Mucosa of descending colon (tissue), 3 donors: Measurements from ENCODE around the gene PSD. TPM values are rescaled to one million over a fixed set of nuclear protein-coding genes. Genes with fewer than 3 reads are reported as not detected.

Experiments
- ATAC-seq: fragments of 200-7000 bp; cut with Tn5 transposase; one replicate; pipeline ENCODE4 v1.9.1; 2020; ENCODE audit warnings: mild to moderate bottlenecking, moderate library complexity
- DNase-seq, 3 donors: peaks; one replicate each; pipeline ENCODE4 v3.0.0-alpha.2; 2020
- H3K36me3 ChIP-seq: fragments of 200-600 bp; one replicate; pipeline ENCODE4 v1.8.0; 2021; ENCODE audit warnings: low read depth, mild to moderate bottlenecking
- H3K4me1 ChIP-seq: fragments of 200-600 bp; one replicate; pipeline ENCODE4 v1.8.0; 2021; ENCODE audit warnings: low read depth, mild to moderate bottlenecking
- H3K4me3 ChIP-seq: fragments of 200-600 bp; one replicate; pipeline ENCODE4 v1.8.0; 2021; ENCODE audit warnings: mild to moderate bottlenecking
- H3K9me3 ChIP-seq: fragments of 200-600 bp; one replicate; pipeline ENCODE4 v1.8.0; 2021; ENCODE audit warnings: mild to moderate bottlenecking
- CTCF ChIP-seq: fragments of 200-600 bp; IDR thresholded peaks from one replicate; pipeline ENCODE4 v1.8.0; 2022; ENCODE audit warnings: antibody characterized with exemption, mild to moderate bottlenecking
- intact Hi-C, 2 donors: fragments of 100-400 bp; cut with DNase I in 1 of 2; cut with micrococcal nuclease in 1 of 2; formaldehyde crosslinking; loops; one replicate each; pipeline versions ENCODE4 v1.11.0 to v1.11.1; 2022; cut with DNase I, micrococcal nuclease
- total RNA-seq, 3 donors: library from RNA; stranded (reverse); fragmentation: NEBNext Ultra II Directional in 2 of 3; extraction: Animal tissue kit (Norgen Biotek cat#: 25700) in 2 of 3; gene quantifications; one replicate each; pipeline versions ENCODE4 v1.2.1 to v1.2.4, GENCODE V29; 2021 to 2023
- donor health status: DM: no; HTN: no; CAD: no; lungs with moderate emphysema.
- donor health status: DM: no; HTN: no; CAD: no.
- donor health status: DM: no; HTN: yes; CAD: no.

Gene PSD
- total RNA-seq, 3 donors from 2014 or later, result 8.2 to 228 (median 11.4) TPM

GRCh38 chr10:102450374-102451104, 32.0 kb upstream of the PSD start:
- intact Hi-C loops, result no loop called here
- TF ChIP-seq CTCF, result no peak

GRCh38 chr10:102450124-102450373, 31.5 kb upstream of the PSD start:
- intact Hi-C loops, result no loop called here
- ATAC-seq, result peak; percentile 1

More at GRCh38 chr10:102450374-102451104, 32.0 kb upstream of the PSD start:
- Histone ChIP-seq H3K36me3 (no peaks in the 10 kb centered on the region), H3K9me3 (no peaks in the 10 kb centered on the region), H3K4me1 (peaks cover 8% of the 10 kb centered on the region), H3K4me3 (peak overlapping the region; percentile 44)
- DNase-seq (peak; percentile 86 to 96 (median 92)), ATAC-seq (peak; percentile 91)

GRCh38 chr10:102449321-102450123, 30.9 kb upstream of the PSD start:
- Histone ChIP-seq H3K9me3 (no peaks in the 10 kb centered on the region), H3K4me1 (peaks cover 8% of the 10 kb centered on the region), H3K36me3 (no peaks in the 10 kb centered on the region), H3K4me3 (peak overlapping the region; percentile 44)
- ATAC-seq, result peak; percentile 76
- intact Hi-C loops, result no loop called here
- no peak for TF ChIP-seq CTCF
- DNase-seq, result peak; percentile 88 to 93 (median 93)

More at GRCh38 chr10:102450124-102450373, 31.5 kb upstream of the PSD start:
- no peak for DNase-seq
- Histone ChIP-seq H3K4me3 (peak overlapping the region; percentile 44), H3K9me3 (no peaks in the 10 kb centered on the region), H3K36me3 (no peaks in the 10 kb centered on the region), H3K4me1 (peaks cover 8% of the 10 kb centered on the region)
- no peak for TF ChIP-seq CTCF

GRCh38 chr10:102444851-102445250, 26.3 kb upstream of the PSD start:
- no peak overlapping the region for H3K4me3 ChIP-seq
- H3K9me3 ChIP-seq, result no peaks in the 10 kb centered on the region
- H3K36me3 ChIP-seq, result no peaks in the 10 kb centered on the region
- TF ChIP-seq CTCF, result no peak
- DNase-seq, result no peak
- no peaks in the 10 kb centered on the region for H3K4me1 ChIP-seq
- intact Hi-C loops, result no loop called here
- no peak for ATAC-seq

GRCh38 chr10:102438374-102438773, 19.8 kb upstream of the PSD start:
- no peak overlapping the region for H3K4me3 ChIP-seq
- intact Hi-C loops, result no loop called here
- H3K36me3 ChIP-seq, result no peaks in the 10 kb centered on the region
- DNase-seq (no peak), ATAC-seq (no peak)
- TF ChIP-seq CTCF, result no peak
- H3K9me3 ChIP-seq, result no peaks in the 10 kb centered on the region
- H3K4me1 ChIP-seq, result no peaks in the 10 kb centered on the region
